Measurements from ENCODE around the gene DAAM1. TPM values are rescaled to one million over a fixed set of nuclear protein-coding genes. Genes with fewer than 3 reads are reported as not detected.

Gene DAAM1
- total RNA-seq, 1 donor from 2014 or later, result 38.0 TPM

DNA sequence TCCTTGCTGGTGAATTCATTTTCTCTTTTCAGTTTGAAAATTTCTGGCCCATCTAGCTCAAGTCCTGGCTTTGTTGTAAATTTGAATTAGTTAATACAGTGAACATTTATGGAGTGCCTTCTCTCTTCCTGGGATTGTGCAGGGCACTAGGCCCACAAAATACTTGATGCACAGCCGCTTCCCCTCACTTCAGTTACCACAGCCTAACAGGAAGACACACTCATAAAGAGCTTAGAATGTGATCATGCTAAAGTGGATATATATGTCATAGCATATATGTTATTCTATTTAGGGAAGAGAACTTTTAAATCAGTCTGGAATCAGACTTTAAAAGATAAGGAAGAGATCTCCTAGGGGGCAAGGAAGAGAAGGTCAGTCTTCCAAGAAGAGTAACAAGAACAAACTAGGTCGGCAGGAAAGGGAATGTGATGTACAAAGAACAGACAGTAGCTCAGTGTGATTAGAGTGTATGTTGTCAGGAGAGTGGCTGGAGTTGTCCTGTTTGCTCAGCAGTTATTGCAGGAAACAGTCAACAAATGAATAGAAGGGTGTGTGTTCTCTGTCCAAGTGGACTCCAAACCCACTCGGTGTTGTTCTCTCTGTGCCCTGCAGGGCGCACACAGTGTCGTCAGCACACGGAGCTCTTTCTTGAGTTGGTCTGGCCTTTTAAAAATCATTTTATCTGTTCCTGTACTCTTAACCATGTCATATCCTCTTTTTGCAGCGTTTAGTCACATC, 74.4 kb downstream of the DAAM1 start:
- no peak for DNase-seq (ENCODE audit: low read depth)
- H3K36me3 Mint-ChIP-seq (ENCODE audit: low read depth, unreplicated experiment), result peaks cover 20% of the 10 kb centered on the region
- Histone ChIP-seq H3K9me3 (ENCODE audit: insufficient read depth, low read depth, low read length) (no peaks in the 10 kb centered on the region), H3K4me1 (ENCODE audit: insufficient read depth, low read length) (peaks cover 5% of the 10 kb centered on the region), H3K27ac (ENCODE audit: low read depth, low read length) (no peak overlapping the region), H3K79me2 (ENCODE audit: insufficient read depth, low read length) (peaks cover 8% of the 10 kb centered on the region), H3K4me3 (ENCODE audit: insufficient read depth, low read depth, low read length) (no peak overlapping the region), H3K4me2 (ENCODE audit: low read length) (no peak overlapping the region), H3K9ac (ENCODE audit: low read length) (no peak overlapping the region), H2AFZ (ENCODE audit: low read depth, low read length) (no peak overlapping the region), H3K27me3 (ENCODE audit: insufficient read depth, low read length) (no peaks in the 10 kb centered on the region), H4K20me1 (ENCODE audit: insufficient read depth, low read length) (peaks cover 15% of the 10 kb centered on the region), H3K36me3 (ENCODE audit: insufficient read depth, low read length) (no peaks in the 10 kb centered on the region)
- H3K4me3 Mint-ChIP-seq (ENCODE audit: unreplicated experiment), result no peak overlapping the region
- no peak overlapping the region for H3K27ac Mint-ChIP-seq (ENCODE audit: unreplicated experiment)
- H3K9me3 Mint-ChIP-seq (ENCODE audit: unreplicated experiment), result peaks cover 3% of the 10 kb centered on the region
- TF ChIP-seq EZH2 (IDR thresholded peaks at IDR 0.05; ENCODE audit: insufficient read depth, low read length), result no peak
- TF ChIP-seq, protein P1, sequence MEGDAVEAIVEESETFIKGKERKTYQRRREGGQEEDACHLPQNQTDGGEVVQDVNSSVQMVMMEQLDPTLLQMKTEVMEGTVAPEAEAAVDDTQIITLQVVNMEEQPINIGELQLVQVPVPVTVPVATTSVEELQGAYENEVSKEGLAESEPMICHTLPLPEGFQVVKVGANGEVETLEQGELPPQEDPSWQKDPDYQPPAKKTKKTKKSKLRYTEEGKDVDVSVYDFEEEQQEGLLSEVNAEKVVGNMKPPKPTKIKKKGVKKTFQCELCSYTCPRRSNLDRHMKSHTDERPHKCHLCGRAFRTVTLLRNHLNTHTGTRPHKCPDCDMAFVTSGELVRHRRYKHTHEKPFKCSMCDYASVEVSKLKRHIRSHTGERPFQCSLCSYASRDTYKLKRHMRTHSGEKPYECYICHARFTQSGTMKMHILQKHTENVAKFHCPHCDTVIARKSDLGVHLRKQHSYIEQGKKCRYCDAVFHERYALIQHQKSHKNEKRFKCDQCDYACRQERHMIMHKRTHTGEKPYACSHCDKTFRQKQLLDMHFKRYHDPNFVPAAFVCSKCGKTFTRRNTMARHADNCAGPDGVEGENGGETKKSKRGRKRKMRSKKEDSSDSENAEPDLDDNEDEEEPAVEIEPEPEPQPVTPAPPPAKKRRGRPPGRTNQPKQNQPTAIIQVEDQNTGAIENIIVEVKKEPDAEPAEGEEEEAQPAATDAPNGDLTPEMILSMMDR (IDR thresholded peaks at IDR 0.05; ENCODE audit: insufficient read depth, low read depth, low read length), result no peak
- no peaks in the 10 kb centered on the region for H3K27me3 Mint-ChIP-seq (ENCODE audit: low read depth, unreplicated experiment)
- peaks cover 4% of the 10 kb centered on the region for H3K4me1 Mint-ChIP-seq (ENCODE audit: low read depth, unreplicated experiment)
- FAIRE-seq, result no peak

DNA sequence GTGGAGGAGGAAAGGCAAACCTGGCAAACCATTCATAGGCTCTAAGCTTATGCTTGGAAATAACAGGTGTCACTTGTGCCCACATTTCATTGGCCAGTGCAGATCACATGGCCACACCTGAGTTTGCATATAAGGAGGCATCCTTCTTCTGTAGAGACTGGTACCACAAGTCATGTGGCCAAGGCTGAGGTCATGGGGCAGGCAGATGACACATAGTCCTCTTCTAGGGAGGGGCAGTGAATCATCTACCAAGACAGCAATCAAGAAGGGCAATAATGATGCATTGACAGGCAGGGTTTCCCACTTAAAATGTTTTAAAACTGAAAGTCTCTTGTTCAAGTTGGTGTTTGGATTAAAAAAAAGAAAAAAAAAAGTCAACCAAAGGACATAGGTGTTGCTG, 77.3 kb downstream of the DAAM1 start:
- TF ChIP-seq, protein P1 (IDR thresholded peaks at IDR 0.05; ENCODE audit: insufficient read depth, low read depth, low read length), result no peak
- TF ChIP-seq EZH2 (IDR thresholded peaks at IDR 0.05; ENCODE audit: insufficient read depth, low read length), result no peak
- Mint-ChIP-seq H3K4me1 (ENCODE audit: low read depth, unreplicated experiment) (peaks cover 4% of the 10 kb centered on the region), H3K27ac (ENCODE audit: unreplicated experiment) (no peak overlapping the region), H3K9me3 (ENCODE audit: unreplicated experiment) (no peaks in the 10 kb centered on the region), H3K4me3 (ENCODE audit: unreplicated experiment) (no peak overlapping the region), H3K36me3 (ENCODE audit: low read depth, unreplicated experiment) (peaks cover 31% of the 10 kb centered on the region), H3K27me3 (ENCODE audit: low read depth, unreplicated experiment) (no peaks in the 10 kb centered on the region)
- H3K27me3 ChIP-seq (ENCODE audit: insufficient read depth, low read length), result no peaks in the 10 kb centered on the region
- H4K20me1 ChIP-seq (ENCODE audit: insufficient read depth, low read length), result peaks cover 8% of the 10 kb centered on the region
- FAIRE-seq, result no peak
- H2AFZ ChIP-seq (ENCODE audit: low read depth, low read length), result no peak overlapping the region
- H3K9me3 ChIP-seq (ENCODE audit: insufficient read depth, low read depth, low read length), result no peaks in the 10 kb centered on the region
- no peak for DNase-seq (ENCODE audit: low read depth)
- no peak overlapping the region for H3K4me3 ChIP-seq (ENCODE audit: insufficient read depth, low read depth, low read length)
- H3K27ac ChIP-seq (ENCODE audit: low read depth, low read length), result no peak overlapping the region
- no peak overlapping the region for H3K4me2 ChIP-seq (ENCODE audit: low read length)
- H3K36me3 ChIP-seq (ENCODE audit: insufficient read depth, low read length), result no peaks in the 10 kb centered on the region
- peaks cover 5% of the 10 kb centered on the region for H3K79me2 ChIP-seq (ENCODE audit: insufficient read depth, low read length)
- H3K9ac ChIP-seq (ENCODE audit: low read length), result no peak overlapping the region
- H3K4me1 ChIP-seq (ENCODE audit: insufficient read depth, low read length), result peaks cover 5% of the 10 kb centered on the region

DNA sequence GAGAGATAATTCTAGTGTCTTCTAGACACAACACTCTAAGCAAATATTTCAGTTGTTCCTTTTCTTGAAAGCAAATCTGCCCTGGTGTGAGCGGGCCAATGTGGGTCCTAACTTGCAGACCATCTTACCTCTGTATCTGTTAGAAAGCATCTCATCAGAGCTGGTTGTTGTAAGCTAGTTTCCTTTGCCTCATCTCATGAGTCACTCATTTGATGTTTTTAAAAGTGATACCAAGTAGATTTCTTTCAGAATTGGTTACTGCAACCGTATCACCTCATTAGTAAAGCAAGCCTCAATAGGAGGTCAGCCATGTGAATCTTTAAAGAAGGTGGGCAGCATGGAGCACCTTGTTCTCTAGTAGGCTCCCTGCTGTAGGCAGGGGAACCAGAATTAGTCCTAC, 78.6 kb downstream of the DAAM1 start:
- Mint-ChIP-seq H3K36me3 (ENCODE audit: low read depth, unreplicated experiment) (peaks cover 31% of the 10 kb centered on the region), H3K4me3 (ENCODE audit: unreplicated experiment) (no peak overlapping the region), H3K27me3 (ENCODE audit: low read depth, unreplicated experiment) (no peaks in the 10 kb centered on the region), H3K9me3 (ENCODE audit: unreplicated experiment) (no peaks in the 10 kb centered on the region), H3K4me1 (ENCODE audit: low read depth, unreplicated experiment) (peaks cover 8% of the 10 kb centered on the region), H3K27ac (ENCODE audit: unreplicated experiment) (no peak overlapping the region)
- DNase-seq (ENCODE audit: low read depth) (peak; percentile 55), FAIRE-seq (no peak)
- Histone ChIP-seq H4K20me1 (ENCODE audit: insufficient read depth, low read length) (no peaks in the 10 kb centered on the region), H3K9ac (ENCODE audit: low read length) (no peak overlapping the region), H2AFZ (ENCODE audit: low read depth, low read length) (no peak overlapping the region), H3K9me3 (ENCODE audit: insufficient read depth, low read depth, low read length) (no peaks in the 10 kb centered on the region), H3K36me3 (ENCODE audit: insufficient read depth, low read length) (no peaks in the 10 kb centered on the region), H3K4me1 (ENCODE audit: insufficient read depth, low read length) (peaks cover 5% of the 10 kb centered on the region), H3K79me2 (ENCODE audit: insufficient read depth, low read length) (no peaks in the 10 kb centered on the region), H3K4me2 (ENCODE audit: low read length) (no peak overlapping the region), H3K4me3 (ENCODE audit: insufficient read depth, low read depth, low read length) (no peak overlapping the region), H3K27me3 (ENCODE audit: insufficient read depth, low read length) (no peaks in the 10 kb centered on the region), H3K27ac (ENCODE audit: low read depth, low read length) (no peak overlapping the region)
- no peak for TF ChIP-seq EZH2 (IDR thresholded peaks at IDR 0.05; ENCODE audit: insufficient read depth, low read length)
- TF ChIP-seq, protein P1 (IDR thresholded peaks at IDR 0.05; ENCODE audit: insufficient read depth, low read depth, low read length), result no peak

Measured in astrocyte (in vitro differentiated cells and primary cell).